GM10847 (cell line): ENCODE results near the gene KIR3DL1.
"Not testable (repeated sequence)": the region's sequence is repeated elsewhere in the genome, so short reads cannot be mapped to it uniquely, and the experiment has no call there.

Experiments
- POLR2A ChIP-seq: IDR thresholded peaks from 2 replicates; pipeline ENCODE4 v1.6.1; 2011; ENCODE audit not compliant: insufficient read length; ENCODE audit errors: extremely low read depth

The KIR3DL1 gene

DNA sequence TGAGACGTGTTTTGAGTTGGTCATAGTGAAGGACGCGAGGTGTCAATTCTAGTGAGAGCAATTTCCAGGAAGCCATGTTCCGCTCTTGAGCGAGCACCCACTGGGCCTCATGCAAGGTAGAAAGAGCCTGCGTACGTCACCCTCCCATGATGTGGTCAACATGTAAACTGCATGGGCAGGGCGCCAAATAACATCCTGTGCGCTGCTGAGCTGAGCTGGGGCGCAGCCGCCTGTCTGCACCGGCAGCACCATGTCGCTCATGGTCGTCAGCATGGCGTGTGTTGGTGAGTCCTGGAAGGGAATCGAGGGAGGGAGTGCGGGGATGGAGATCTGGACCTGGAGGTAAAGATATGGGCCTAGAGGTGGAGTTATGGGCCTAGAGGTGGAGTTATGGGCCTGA lies at the start of gene KIR3DL1:
KIR3DL1 (plus strand) TSS at position 218 of the 400 bp plus-strand sequence.
- TF ChIP-seq POLR2A = not testable (repeated sequence)

GRCh38 chr19:54769646-54770045 lies 46.6 kb upstream of the KIR3DL1 start, which contains the start of gene KIR2DL1:
Gene KIR2DL1 (plus strand): TSS chr19:54769793. CDS start chr19:54769851, 58 bp downstream.
- TF ChIP-seq POLR2A = not testable (repeated sequence)

GRCh38 chr19:54790711-54791110 lies 25.6 kb upstream of the KIR3DL1 start:
- TF ChIP-seq POLR2A = no peak

DNA sequence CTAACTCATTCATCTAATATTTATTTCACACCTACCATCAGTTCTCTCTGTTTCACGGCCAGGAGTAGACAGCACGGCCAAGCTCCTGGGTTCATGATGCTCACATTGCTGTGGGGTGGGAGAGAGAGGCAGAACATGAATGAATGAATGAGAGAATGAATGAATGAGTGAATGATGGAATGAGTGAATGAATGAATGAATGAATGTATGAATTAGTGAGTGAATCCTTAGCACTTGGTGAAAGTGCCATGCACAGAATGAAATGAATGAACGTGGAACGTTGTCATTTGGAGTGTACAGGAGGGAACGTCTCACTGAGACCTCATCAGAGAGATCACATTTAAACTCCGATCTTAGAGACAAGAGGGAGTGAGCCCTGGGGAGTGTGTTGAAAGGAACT lies 24.8 kb upstream of the KIR3DL1 start:
- TF ChIP-seq POLR2A = no peak

DNA sequence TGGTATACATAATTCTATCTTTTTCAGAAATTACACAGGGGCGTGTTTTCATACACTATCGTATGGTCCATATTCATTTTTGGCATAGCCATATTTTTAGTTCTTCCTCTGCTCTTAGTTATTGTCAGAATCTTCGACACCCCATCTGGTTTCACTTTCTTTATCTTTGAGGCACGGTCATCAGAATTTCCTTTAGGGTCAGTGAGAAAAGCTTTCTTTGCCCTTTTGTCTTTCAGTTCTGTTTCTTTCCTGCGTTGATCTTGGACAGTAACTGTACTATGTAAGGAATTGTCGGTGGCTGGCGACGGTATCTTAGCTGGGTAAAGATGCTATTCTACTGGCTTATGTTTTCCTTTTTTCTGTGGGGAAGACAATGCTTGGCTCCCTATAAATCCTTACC lies 23.5 kb upstream of the KIR3DL1 start:
- no peak for TF ChIP-seq POLR2A

DNA sequence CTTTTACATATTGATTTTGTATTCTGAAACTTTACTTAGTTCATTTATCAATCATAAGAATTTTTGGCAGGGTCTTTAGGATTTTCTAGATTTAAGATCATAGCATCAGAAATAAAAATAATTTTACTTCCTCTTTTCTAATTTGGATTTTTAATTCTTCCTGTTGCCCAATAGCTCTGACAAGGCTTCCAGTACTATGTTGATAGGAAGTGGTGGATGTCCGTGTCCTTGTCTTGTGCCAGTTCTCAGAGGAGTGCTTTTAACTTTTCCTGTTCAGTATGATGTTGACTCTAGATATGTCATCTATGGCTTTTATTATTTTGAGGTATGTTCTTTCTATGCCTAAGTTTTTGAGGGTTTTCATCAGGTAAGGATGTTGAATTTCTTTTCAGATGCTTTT lies 20.5 kb upstream of the KIR3DL1 start:
- TF ChIP-seq POLR2A = no peak

GRCh38 chr19:54803410-54803809 lies 12.9 kb upstream of the KIR3DL1 start, which contains the start of gene KIR2DL4:
Gene KIR2DL4 (plus strand): TSS chr19:54803610. CDS start chr19:54803652, 42 bp downstream.
- TF ChIP-seq POLR2A = no peak

DNA sequence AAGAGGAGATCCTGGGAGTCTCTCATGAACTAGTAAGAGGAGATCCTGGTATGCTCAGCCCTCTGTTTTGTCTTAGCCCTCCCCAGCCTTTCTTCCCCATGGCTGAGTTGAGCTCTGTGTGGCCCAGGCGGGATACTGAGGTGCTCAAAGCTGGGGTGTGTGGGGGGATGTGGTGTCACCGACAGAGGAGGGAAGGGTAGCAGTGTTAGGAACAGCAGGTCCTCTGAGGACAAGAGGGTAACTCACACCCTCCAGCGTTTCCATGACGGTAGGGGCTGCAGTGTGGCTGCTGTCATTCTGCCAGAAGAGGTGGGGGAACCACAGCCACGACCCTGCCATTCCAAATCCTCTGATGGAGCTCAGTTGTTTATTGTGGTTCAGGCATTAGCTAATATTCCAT lies 12.2 kb upstream of the KIR3DL1 start:
- no peak for TF ChIP-seq POLR2A

GRCh38 chr19:54804571-54804970 lies 11.7 kb upstream of the KIR3DL1 start:
- no peak for TF ChIP-seq POLR2A

GRCh38 chr19:54805665-54806515 lies 10.4 kb upstream of the KIR3DL1 start:
- TF ChIP-seq POLR2A = no peak

GRCh38 chr19:54806516-54806838 lies 9.8 kb upstream of the KIR3DL1 start:
- no peak for TF ChIP-seq POLR2A

DNA sequence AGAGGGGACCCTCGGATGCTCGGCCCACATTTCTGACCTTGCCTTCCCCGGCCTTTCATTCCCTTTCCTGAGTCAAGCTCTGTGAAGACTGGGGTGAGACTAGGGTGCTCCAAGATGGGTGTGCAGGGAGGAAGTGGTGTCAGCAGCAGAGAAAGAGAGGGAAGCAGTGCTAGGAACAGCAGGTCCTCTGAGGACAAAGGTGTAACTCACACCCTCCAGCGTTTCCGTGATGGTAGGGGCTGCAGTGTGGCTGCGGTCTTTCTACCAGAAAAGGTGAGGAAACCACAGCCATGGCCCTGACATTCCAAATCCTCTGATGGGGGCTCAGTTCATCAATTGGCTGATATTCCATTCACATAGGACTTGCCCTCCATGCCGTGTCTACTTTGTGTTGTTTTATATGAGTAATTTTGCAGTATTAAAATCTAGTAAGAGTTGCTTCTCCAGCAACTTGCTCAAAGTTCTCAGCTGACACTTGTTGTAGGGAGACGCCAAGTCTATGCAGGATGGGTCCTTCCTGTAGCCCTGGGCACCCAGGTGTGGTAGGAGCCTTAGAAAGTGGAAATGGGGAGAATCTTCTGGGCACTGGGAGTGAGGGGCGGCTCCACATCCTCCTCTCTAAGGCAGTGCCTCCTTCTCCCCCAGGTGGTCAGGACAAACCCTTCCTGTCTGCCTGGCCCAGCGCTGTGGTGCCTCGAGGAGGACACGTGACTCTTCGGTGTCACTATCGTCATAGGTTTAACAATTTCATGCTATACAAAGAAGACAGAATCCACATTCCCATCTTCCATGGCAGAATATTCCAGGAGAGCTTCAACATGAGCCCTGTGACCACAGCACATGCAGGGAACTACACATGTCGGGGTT lies 1.6 kb downstream of the KIR3DL1 start:
- no peak for TF ChIP-seq POLR2A

DNA sequence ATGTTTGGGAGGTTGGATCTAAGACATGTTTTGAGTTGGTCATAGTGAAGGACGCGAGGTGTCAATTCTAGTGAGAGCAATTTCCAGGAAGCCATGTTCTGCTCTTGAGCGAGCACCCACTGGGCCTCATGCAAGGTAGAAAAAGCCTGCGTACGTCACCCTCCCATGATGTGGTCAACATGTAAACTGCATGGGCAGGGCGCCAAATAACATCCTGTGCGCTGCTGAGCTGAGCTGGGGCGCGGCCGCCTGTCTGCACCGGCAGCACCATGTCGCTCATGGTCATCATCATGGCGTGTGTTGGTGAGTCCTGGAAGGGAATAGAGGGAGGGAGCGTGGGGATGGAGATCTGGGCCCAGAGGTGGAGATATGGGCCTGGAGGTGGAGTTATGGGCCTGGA lies 16.2 kb downstream of the KIR3DL1 start, which contains the start of gene KIR2DS4:
KIR2DS4 (plus strand) TSS at position 181 of the 400 bp plus-strand sequence.
- TF ChIP-seq POLR2A = not testable (repeated sequence)

- not testable (repeated sequence) for TF ChIP-seq POLR2A
Observed at GRCh38 chr19:54850061-54850640, 33.9 kb downstream of the KIR3DL1 start, which contains the start of gene KIR3DL2. Gene KIR3DL2 (plus strand): TSS chr19:54850443. CDS start chr19:54850476, 33 bp downstream.

DNA sequence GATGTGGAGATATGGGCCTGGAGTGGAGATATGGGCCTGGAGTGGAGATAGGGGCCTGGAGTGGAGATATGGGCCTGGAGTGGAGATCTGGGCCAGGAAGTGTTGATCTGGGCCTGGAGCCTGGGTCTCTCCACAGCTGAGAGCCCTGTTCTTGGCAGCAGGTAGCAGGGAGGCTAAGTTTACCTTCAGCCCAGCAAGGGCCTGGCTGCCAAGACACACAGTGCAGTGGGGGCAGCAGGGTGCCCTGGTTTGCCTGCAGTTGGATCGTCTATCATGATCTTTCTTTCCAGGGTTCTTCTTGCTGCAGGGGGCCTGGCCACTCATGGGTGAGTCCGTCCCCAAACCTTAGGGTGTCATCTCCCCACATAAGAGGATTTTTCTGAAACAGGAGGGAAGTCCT lies 34.7 kb downstream of the KIR3DL1 start:
- TF ChIP-seq POLR2A = no peak
